K562 (cell line): ENCODE results near the gene CNKSR2. TPM values are rescaled to one million over a fixed set of nuclear protein-coding genes. Genes with fewer than 3 reads are reported as not detected.

Source experiments
- ATAC-seq: fragments of 200-7000 bp; cut with Tn5 transposase; 3 replicates; pipeline ENCODE4 v1.9.1; 2020; ENCODE audit warnings: moderate library complexity
- BruUV-seq: library from RNA; stranded (reverse); fragments of 400-500 nt; replicated peaks from 2 replicates; lab custom pipeline; 2021; lab: Mats Ljungman, UMichigan
- CTCF ChIA-PET: fragments of 300-600 bp; formaldehyde crosslinking; extraction: SDS; loops from one replicate; lab custom pipeline; 2021; ENCODE audit warnings: low intra/inter-chr PET ratio; lab: Yijun Ruan, JAX
- POLR2A ChIA-PET: fragments of 300-600, 350-650 bp; sonication (Branson Sonifier 250); formaldehyde crosslinking; extraction: SDS; loops from one replicate; lab custom pipeline; 2021; ENCODE audit warnings: antibody characterized with exemption, inconsistent platforms; lab: Yijun Ruan, JAX
- DNase-seq, 4 experiments: peaks; one replicate each; pipeline versions ENCODE4 v3.0.0 to v3.0.0-alpha.2; 2011 to 2018; ENCODE audit warnings: low spot score in 3 of 4, mixed read lengths in 3 of 4; ENCODE audit errors: extremely low read depth in 1 of 4
- FAIRE-seq: peaks from 2 replicates; lab custom pipeline; 2011; peaks lifted over from hg19 to GRCh38; lab: Jason Lieb, UNC
- H2AFZ ChIP-seq: 2 replicates; pipeline ENCODE4 v1.6.0; 2011; ENCODE audit warnings: low read depth, low read length, control low read depth, inconsistent platforms
- H3K27ac ChIP-seq: fragments of 200-600 bp; 3 replicates; pipeline ENCODE4 v1.8.0; 2011; ENCODE audit warnings: low read depth, mild to moderate bottlenecking, control low read depth, inconsistent platforms, low read length, moderate library complexity, mixed read lengths; ENCODE audit errors: extremely low read depth
- H3K27me3 ChIP-seq, 2 experiments: fragments of 300-600 bp in 1 of 2; 2 replicates in 1 of 2; 3 replicates in 1 of 2; pipeline versions ENCODE4 v1.6.0 to v1.8.0; 2011; ENCODE audit warnings: inconsistent platforms in 2 of 2, low read length in 2 of 2, mild to moderate bottlenecking in 1 of 2, mixed read lengths in 1 of 2, moderate library complexity in 1 of 2; ENCODE audit not compliant: control insufficient read depth in 2 of 2, insufficient read depth in 2 of 2
- H3K36me3 ChIP-seq: fragments of 300-600 bp; 3 replicates; pipeline ENCODE4 v1.8.0; 2011; ENCODE audit warnings: mild to moderate bottlenecking, low read length, inconsistent platforms; ENCODE audit not compliant: control insufficient read depth, insufficient read depth
- H3K4me1 ChIP-seq, 2 experiments: fragments of 200-600 bp in 1 of 2; replicated peaks in 1 of 2; 2 replicates in 1 of 2; 3 replicates in 1 of 2; pipeline versions ENCODE4 v1.5.1 to v1.8.0; 2011; ENCODE audit warnings: inconsistent platforms in 2 of 2, low read length in 2 of 2, mild to moderate bottlenecking in 1 of 2, mixed read lengths in 1 of 2, moderate library complexity in 1 of 2; ENCODE audit not compliant: control insufficient read depth in 2 of 2, insufficient read depth in 2 of 2
- H3K4me2 ChIP-seq: 2 replicates; pipeline ENCODE4 v1.6.1; 2011; ENCODE audit warnings: low read length, control low read depth, inconsistent platforms, mixed read lengths; ENCODE audit not compliant: insufficient read depth
- H3K4me3 ChIP-seq: fragments of 200-600 bp; sonication (generic), shearing (Covaris generic); 2 replicates; pipeline ENCODE4 v1.5.1; 2016; ENCODE audit warnings: control low read depth, inconsistent platforms
- H3K79me2 ChIP-seq: fragments of 200-600 bp; 3 replicates; pipeline ENCODE4 v1.8.0; 2011; ENCODE audit warnings: low read length, inconsistent platforms; ENCODE audit not compliant: control insufficient read depth, insufficient read depth
- H3K9ac ChIP-seq, 2 experiments: 2 replicates each; pipeline versions ENCODE4 v1.6.0 to v1.6.1; 2011; ENCODE audit warnings: low read depth in 2 of 2, low read length in 2 of 2, control low read depth in 1 of 2, inconsistent platforms in 1 of 2, mild to moderate bottlenecking in 1 of 2, mixed read lengths in 1 of 2; ENCODE audit not compliant: insufficient read depth in 1 of 2
- H3K9me1 ChIP-seq: one replicate; pipeline ENCODE4 v1.6.0; 2011; ENCODE audit warnings: inconsistent platforms, mild to moderate bottlenecking, low read length, moderate library complexity; ENCODE audit not compliant: control insufficient read depth, insufficient read depth
- H3K9me3 ChIP-seq: replicated peaks from 2 replicates; pipeline ENCODE4 v1.5.1; 2011; ENCODE audit warnings: low read depth, low read length, inconsistent platforms; ENCODE audit not compliant: control insufficient read depth, insufficient read depth
- H4K20me1 ChIP-seq: replicated peaks from 2 replicates; pipeline ENCODE4 v1.6.1; 2011; ENCODE audit warnings: low read length, inconsistent platforms, mixed read lengths; ENCODE audit not compliant: control insufficient read depth, insufficient read depth
- ATF4 ChIP-seq: fragments of 450-650 bp; formaldehyde crosslinking; IDR thresholded peaks from 2 replicates; pipeline ENCODE4 v1.4.0; 2022; ENCODE audit warnings: mild to moderate bottlenecking, moderate library complexity
- ERF ChIP-seq: fragments of 450-650 bp; formaldehyde crosslinking; IDR thresholded peaks from 2 replicates; pipeline ENCODE4 v1.4.0; 2020; ENCODE audit warnings: mild to moderate bottlenecking, mixed read lengths
- GTF2B ChIP-seq: IDR thresholded peaks from 2 replicates; pipeline ENCODE4 v1.6.1; 2011; ENCODE audit not compliant: insufficient read length; ENCODE audit errors: extremely low read depth
- PHF20 ChIP-seq: fragments of 450-650 bp; IDR thresholded peaks from 2 replicates; pipeline ENCODE4 v1.6.1; 2018; ENCODE audit not compliant: partially characterized antibody
- PHF21A ChIP-seq: fragments of 450-650 bp; IDR thresholded peaks from 2 replicates; pipeline ENCODE4 v1.6.1; 2017; ENCODE audit warnings: low read depth, borderline replicate concordance
- SREBF1 ChIP-seq: fragments of 150-350 bp; IDR thresholded peaks from 2 replicates; pipeline ENCODE4 v1.6.1; 2014; ENCODE audit warnings: antibody characterized with exemption, low read depth, low read length, borderline replicate concordance
- TEAD1 ChIP-seq, 2 experiments: fragments of 450-650 bp in 1 of 2; sonication (generic) in 1 of 2; formaldehyde crosslinking; IDR thresholded peaks; 2 replicates each; pipeline versions ENCODE4 v1.4.0 to v1.8.0; 2020 to 2022; ENCODE audit warnings: mild to moderate bottlenecking in 2 of 2, missing genetic modification reagents in 1 of 2
- TFAP4 ChIP-seq: sonication (generic); formaldehyde crosslinking; IDR thresholded peaks from 2 replicates; pipeline ENCODE4 v1.8.0; 2022; ENCODE audit warnings: missing genetic modification reagents, mild to moderate bottlenecking, moderate library complexity, borderline replicate concordance
- THRAP3 ChIP-seq: fragments of 450-650 bp; IDR thresholded peaks from 2 replicates; pipeline ENCODE4 v1.6.1; 2016; ENCODE audit warnings: mild to moderate bottlenecking, inconsistent platforms, borderline replicate concordance
- ZNF146 ChIP-seq: IDR thresholded peaks from one replicate; pipeline ENCODE4 v1.6.1; 2018; ENCODE audit warnings: missing compliant biosample characterization; ENCODE audit not compliant: unreplicated experiment
- ZNF280A ChIP-seq: fragments of 450-650 bp; IDR thresholded peaks from 2 replicates; pipeline ENCODE4 v1.6.1; 2018; ENCODE audit warnings: mild to moderate bottlenecking, low read depth; ENCODE audit not compliant: partially characterized antibody
- ZNF583 ChIP-seq: fragments of 250-450 bp; sonication (Bioruptor Pico); IDR thresholded peaks from 2 replicates; pipeline ENCODE4 v1.4.0; 2020
- ZNF695 ChIP-seq: fragments of 450-650 bp; formaldehyde crosslinking; IDR thresholded peaks from 2 replicates; pipeline ENCODE4 v1.4.0; 2020; ENCODE audit warnings: mild to moderate bottlenecking, moderate library complexity
- in situ Hi-C: fragments of 300-500 bp; cut with MboI; formaldehyde crosslinking; loops from 4 replicates; pipeline ENCODE4 v1.15.0; 2018; ENCODE audit warnings: inconsistent platforms, mixed read lengths
- intact Hi-C: fragments of 100-400 bp; cut with micrococcal nuclease; formaldehyde crosslinking; loops from 2 replicates; pipeline ENCODE4 v1.14.2; 2022
- polyA plus RNA-seq, 8 experiments: library from polyadenylated mRNA; depleted of rRNA in 4 of 8; stranded (reverse) in 5 of 8; unstranded in 3 of 8; fragments of >200 nt; fragmentation: Nextera tagmentation in 2 of 8; fragmentation: Illumina TruSeq in 1 of 8; extraction: Ambion mirVana in 2 of 8; extraction: Trizol in 1 of 8; gene quantifications; 2 replicates each; pipeline versions ENCODE4 v1.2.1 to v1.2.3, GENCODE V29; 2011 to 2014; ENCODE audit warnings: inconsistent platforms in 1 of 8, missing spikeins in 1 of 8
- total RNA-seq, 7 experiments: library from RNA; depleted of rRNA in 6 of 7; stranded (reverse); fragments of >200 nt in 6 of 7; fragmentation: Illumina TruSeq in 2 of 7; extraction: Trizol in 2 of 7; gene quantifications; 2 replicates each; pipeline versions ENCODE4 v1.2.1 to v1.2.3, GENCODE V29; 2011 to 2021; ENCODE audit warnings: low replicate concordance in 1 of 7
- TF ChIP-seq, protein P1 (sequence below): sonication (generic); formaldehyde crosslinking; IDR thresholded peaks from 2 replicates; pipeline ENCODE4 v1.8.1; 2023; ENCODE audit warnings: mild to moderate bottlenecking, missing genetic modification reagents
- TF ChIP-seq, protein P2 (sequence below): IDR thresholded peaks from 3 replicates; pipeline ENCODE4 v1.6.1; 2011; ENCODE audit warnings: borderline replicate concordance, mild to moderate bottlenecking; ENCODE audit not compliant: insufficient read length, insufficient read depth

CNKSR2 gene
- total and polyA plus RNA-seq, 9 of the 15 experiments (the other 6 are each of a cell fraction or from before 2014, with no cell fraction given), result not detected

- TF ChIP-seq THRAP3, result no peak
Observed at GRCh38 chrX:21524008-21524407, 149.8 kb downstream of the CNKSR2 start (continued).

DNA sequence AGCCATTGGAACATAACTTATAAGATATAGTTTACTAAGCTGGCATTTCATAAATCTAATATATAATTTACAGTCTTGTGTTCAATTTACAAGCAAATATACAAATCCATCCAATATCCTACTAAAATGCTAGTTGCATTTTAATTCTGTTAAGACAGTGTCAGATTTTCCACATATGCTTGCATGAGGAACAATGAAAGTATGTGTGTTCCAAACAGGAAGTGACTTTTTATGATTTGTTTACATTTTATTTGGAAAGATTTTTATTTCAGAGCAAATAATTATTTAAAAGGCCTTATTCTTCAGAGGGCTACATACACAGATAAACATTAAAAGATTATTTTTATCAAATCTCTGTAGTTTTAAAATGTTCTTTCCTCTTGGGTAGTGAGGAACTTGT is 153.9 kb downstream of the CNKSR2 start:
- no peak for ATAC-seq
- Histone ChIP-seq H3K4me1 (no peaks in the 10 kb centered on the region), H3K9me1 (no peaks in the 10 kb centered on the region), H2AFZ (no peak overlapping the region), H3K4me2 (no peak overlapping the region), H3K4me3 (no peak overlapping the region), H3K36me3 (no peaks in the 10 kb centered on the region), H3K27me3 (no peaks in the 10 kb centered on the region), H3K79me2 (no peaks in the 10 kb centered on the region), H4K20me1 (no peaks in the 10 kb centered on the region), H3K27ac (no peak overlapping the region), H3K9ac (no peak overlapping the region), H3K9me3 (no peaks in the 10 kb centered on the region)
- ChIA-PET POLR2A (no interaction called here), CTCF (no interaction called here)
- DNase-seq, result no peak
- intact Hi-C loops, result no loop called here
- BruUV-seq, result no TSS peak
- FAIRE-seq, result no peak
- in situ Hi-C loops, result no loop called here
- TF ChIP-seq TFAP4 (CRISPR knock-in tag) (no peak), SREBF1 (no peak), ERF (CRISPR knock-in tag) (no peak), ZNF583 (no peak), ZNF280A (no peak), GTF2B (no peak), PHF20 (no peak), PHF21A (no peak), TEAD1 (CRISPR knock-in tag; IDR thresholded peaks at IDR 0.05) (no peak), ZNF695 (CRISPR knock-in tag) (no peak), ZNF146 (CRISPR knock-in tag) (no peak), ATF4 (CRISPR knock-in tag) (no peak)
- TF ChIP-seq, protein P1, sequence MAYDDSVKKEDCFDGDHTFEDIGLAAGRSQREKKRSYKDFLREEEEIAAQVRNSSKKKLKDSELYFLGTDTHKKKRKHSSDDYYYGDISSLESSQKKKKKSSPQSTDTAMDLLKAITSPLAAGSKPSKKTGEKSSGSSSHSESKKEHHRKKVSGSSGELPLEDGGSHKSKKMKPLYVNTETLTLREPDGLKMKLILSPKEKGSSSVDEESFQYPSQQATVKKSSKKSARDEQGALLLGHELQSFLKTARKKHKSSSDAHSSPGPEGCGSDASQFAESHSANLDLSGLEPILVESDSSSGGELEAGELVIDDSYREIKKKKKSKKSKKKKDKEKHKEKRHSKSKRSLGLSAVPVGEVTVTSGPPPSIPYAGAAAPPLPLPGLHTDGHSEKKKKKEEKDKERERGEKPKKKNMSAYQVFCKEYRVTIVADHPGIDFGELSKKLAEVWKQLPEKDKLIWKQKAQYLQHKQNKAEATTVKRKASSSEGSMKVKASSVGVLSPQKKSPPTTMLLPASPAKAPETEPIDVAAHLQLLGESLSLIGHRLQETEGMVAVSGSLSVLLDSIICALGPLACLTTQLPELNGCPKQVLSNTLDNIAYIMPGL (CRISPR knock-in tag), result no peak
- TF ChIP-seq, protein P2, sequence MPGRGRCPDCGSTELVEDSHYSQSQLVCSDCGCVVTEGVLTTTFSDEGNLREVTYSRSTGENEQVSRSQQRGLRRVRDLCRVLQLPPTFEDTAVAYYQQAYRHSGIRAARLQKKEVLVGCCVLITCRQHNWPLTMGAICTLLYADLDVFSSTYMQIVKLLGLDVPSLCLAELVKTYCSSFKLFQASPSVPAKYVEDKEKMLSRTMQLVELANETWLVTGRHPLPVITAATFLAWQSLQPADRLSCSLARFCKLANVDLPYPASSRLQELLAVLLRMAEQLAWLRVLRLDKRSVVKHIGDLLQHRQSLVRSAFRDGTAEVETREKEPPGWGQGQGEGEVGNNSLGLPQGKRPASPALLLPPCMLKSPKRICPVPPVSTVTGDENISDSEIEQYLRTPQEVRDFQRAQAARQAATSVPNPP, result no peak
